Type B pancreatic cell (in vitro differentiated cells): ENCODE data around the gene TMEFF1. TPM values are rescaled to one million over a fixed set of nuclear protein-coding genes. Genes with fewer than 3 reads are reported as not detected.
A peak's percentile ranks its signal among the peaks of the same experiment; 100 is the strongest.
"Not testable (repeated sequence)": the region's sequence is repeated elsewhere in the genome, so short reads cannot be mapped to it uniquely, and the experiment has no call there.

ENCODE experiments used
- DNase-seq: peaks from one replicate; pipeline ENCODE4 v3.0.0; 2021; ENCODE audit warnings: mixed read lengths; ENCODE audit not compliant: unreplicated experiment; ENCODE audit errors: extremely low spot score
- H3K27ac Mint-ChIP-seq: 2 replicates; pipeline ENCODE4 v1.8.0; 2021; ENCODE audit warnings: mild to moderate bottlenecking, mixed read lengths
- H3K27me3 Mint-ChIP-seq: 2 replicates; pipeline ENCODE4 v1.8.0; 2021; ENCODE audit warnings: mixed read lengths
- H3K36me3 Mint-ChIP-seq: 2 replicates; pipeline ENCODE4 v1.8.0; 2021; ENCODE audit warnings: mixed read lengths
- H3K4me1 Mint-ChIP-seq: one replicate; pipeline ENCODE4 v1.8.0; 2021; ENCODE audit warnings: mixed read lengths; ENCODE audit not compliant: unreplicated experiment
- H3K4me3 Mint-ChIP-seq: 2 replicates; pipeline ENCODE4 v1.8.0; 2021; ENCODE audit warnings: mild to moderate bottlenecking, mixed read lengths
- H3K9me3 Mint-ChIP-seq: 2 replicates; pipeline ENCODE4 v1.8.0; 2021; ENCODE audit warnings: mixed read lengths
- CTCF ChIP-seq: fragments of 200-600 bp; sonication (generic); conservative IDR thresholded peaks from 2 replicates; pipeline ENCODE4 v1.5.0; 2021; ENCODE audit warnings: antibody characterized with exemption, mild to moderate bottlenecking
- total RNA-seq: library from RNA; stranded (reverse); gene quantifications from 2 replicates; pipeline ENCODE4 v1.2.1, GENCODE V29; 2021; ENCODE audit warnings: low replicate concordance

The TMEFF1 gene
- total RNA-seq, 1 donor from 2014 or later, result 30.5 TPM

GRCh38 chr9:100515578-100516494, 42.9 kb downstream of the TMEFF1 start:
- no peak for TF ChIP-seq CTCF
- peaks cover 3% of the 10 kb centered on the region for H3K4me1 Mint-ChIP-seq
- H3K36me3 Mint-ChIP-seq, result peaks cover 8% of the 10 kb centered on the region
- H3K27me3 Mint-ChIP-seq, result no peaks in the 10 kb centered on the region
- H3K9me3 Mint-ChIP-seq, result no peaks in the 10 kb centered on the region
- H3K27ac Mint-ChIP-seq, result peak overlapping the region; percentile 3
- no peak overlapping the region for H3K4me3 Mint-ChIP-seq
- DNase-seq, result no peak

- Mint-ChIP-seq H3K27me3 (no peaks in the 10 kb centered on the region), H3K36me3 (peaks cover 22% of the 10 kb centered on the region), H3K27ac (no peak overlapping the region), H3K4me3 (no peak overlapping the region), H3K9me3 (peaks cover 5% of the 10 kb centered on the region), H3K4me1 (peaks cover 3% of the 10 kb centered on the region)
- DNase-seq, result no peak
- TF ChIP-seq CTCF, result no peak
Observed at GRCh38 chr9:100521282-100521681, 48.3 kb downstream of the TMEFF1 start.

- no peak for DNase-seq
- peaks cover 28% of the 10 kb centered on the region for H3K36me3 Mint-ChIP-seq
- no peak for TF ChIP-seq CTCF
- no peak overlapping the region for H3K27ac Mint-ChIP-seq
- H3K4me1 Mint-ChIP-seq, result no peaks in the 10 kb centered on the region
- peaks cover 9% of the 10 kb centered on the region for H3K9me3 Mint-ChIP-seq
- H3K4me3 Mint-ChIP-seq, result no peak overlapping the region
- no peaks in the 10 kb centered on the region for H3K27me3 Mint-ChIP-seq
Observed at GRCh38 chr9:100525563-100525962, 52.6 kb downstream of the TMEFF1 start.

GRCh38 chr9:100527180-100527794, 54.3 kb downstream of the TMEFF1 start:
- peaks cover 28% of the 10 kb centered on the region for H3K36me3 Mint-ChIP-seq
- not testable (repeated sequence) for H3K27ac Mint-ChIP-seq, H3K9me3 Mint-ChIP-seq, DNase-seq, H3K4me3 Mint-ChIP-seq, H3K27me3 Mint-ChIP-seq, H3K4me1 Mint-ChIP-seq

GRCh38 chr9:100534401-100534800, 61.5 kb downstream of the TMEFF1 start:
- Mint-ChIP-seq H3K27me3 (no peaks in the 10 kb centered on the region), H3K27ac (no peak overlapping the region), H3K4me1 (peaks cover 6% of the 10 kb centered on the region), H3K36me3 (peaks cover 23% of the 10 kb centered on the region), H3K4me3 (no peak overlapping the region), H3K9me3 (peaks cover 3% of the 10 kb centered on the region)
- TF ChIP-seq CTCF, result no peak
- no peak for DNase-seq

GRCh38 chr9:100540327-100540726, 67.4 kb downstream of the TMEFF1 start:
- Mint-ChIP-seq H3K4me3 (no peak overlapping the region), H3K9me3 (peaks cover 4% of the 10 kb centered on the region), H3K27me3 (no peaks in the 10 kb centered on the region), H3K4me1 (no peaks in the 10 kb centered on the region), H3K36me3 (peaks cover 51% of the 10 kb centered on the region), H3K27ac (no peak overlapping the region)
- DNase-seq, result no peak
- TF ChIP-seq CTCF, result no peak
